K562 (cell line): ENCODE data around the gene RTP3. TPM values are rescaled to one million over a fixed set of nuclear protein-coding genes. Genes with fewer than 3 reads are reported as not detected.
A peak's percentile ranks its signal among the peaks of the same experiment; 100 is the strongest.

Experiments used
- CBX3 ChIP-seq, 2 experiments: IDR thresholded peaks; 1 replicate in 1 of 2; 2 replicates in 1 of 2; pipeline ENCODE4 v1.6.1; 2012; ENCODE audit warnings: inconsistent platforms in 2 of 2, low read length in 2 of 2, borderline replicate concordance in 1 of 2, control low read depth in 1 of 2
- CREM ChIP-seq: IDR thresholded peaks from 2 replicates; pipeline ENCODE4 v1.6.1; 2014; ENCODE audit warnings: antibody characterized with exemption, low read depth
- CTCF ChIP-seq, 3 experiments: IDR thresholded peaks in 2 of 3; conservative IDR thresholded peaks in 1 of 3; 2 replicates each; pipeline ENCODE4 v1.5.1; 2011 to 2012; ENCODE audit warnings: low read length in 3 of 3, mild to moderate bottlenecking in 3 of 3, control low read depth in 2 of 3, improper control_type of control experiment in 1 of 3, inconsistent platforms in 1 of 3, low read depth in 1 of 3, mixed read lengths in 1 of 3, moderate library complexity in 1 of 3; ENCODE audit not compliant: insufficient read depth in 2 of 3
- ETV6 ChIP-seq, 3 experiments: fragments of 150-350 bp in 1 of 3; sonication (generic) in 1 of 3; formaldehyde crosslinking in 1 of 3; IDR thresholded peaks; 2 replicates each; pipeline versions ENCODE4 v1.6.1 to v1.8.0; 2014 to 2022; ENCODE audit warnings: borderline replicate concordance in 2 of 3, low read depth in 2 of 3, antibody characterized with exemption in 1 of 3, low read length in 1 of 3, mild to moderate bottlenecking in 1 of 3, missing genetic modification reagents in 1 of 3
- EWSR1 ChIP-seq: fragments of 450-650 bp; IDR thresholded peaks from 2 replicates; pipeline ENCODE4 v1.6.1; 2018; ENCODE audit warnings: borderline replicate concordance, mild to moderate bottlenecking, low read depth, moderate library complexity; ENCODE audit not compliant: partially characterized antibody
- HSF4 ChIP-seq: fragments of 250-450 bp; sonication (Bioruptor Pico); IDR thresholded peaks from 2 replicates; pipeline ENCODE4 v2.1.2; 2022; ENCODE audit warnings: mild to moderate bottlenecking, moderate library complexity, borderline replicate concordance
- ID3 ChIP-seq, 2 experiments: fragments of 250-450 bp in 1 of 2; fragments of 450-650 bp in 1 of 2; sonication (Bioruptor Pico) in 1 of 2; IDR thresholded peaks; 2 replicates each; pipeline versions ENCODE4 v1.6.1 to v1.8.0; 2016 to 2021; ENCODE audit warnings: mild to moderate bottlenecking in 2 of 2, moderate library complexity in 2 of 2, missing compliant biosample characterization in 1 of 2, missing genetic modification characterization in 1 of 2
- MED1 ChIP-seq: sonication (generic); formaldehyde crosslinking; IDR thresholded peaks from 2 replicates; pipeline ENCODE4 v1.8.1; 2023; ENCODE audit warnings: missing genetic modification reagents, borderline replicate concordance
- NFIC ChIP-seq: fragments of 450-650 bp; IDR thresholded peaks from 2 replicates; pipeline ENCODE4 v1.6.1; 2017; ENCODE audit warnings: mild to moderate bottlenecking, inconsistent platforms
- PHF20 ChIP-seq: fragments of 450-650 bp; IDR thresholded peaks from 2 replicates; pipeline ENCODE4 v1.6.1; 2018; ENCODE audit not compliant: partially characterized antibody
- TBL1XR1 ChIP-seq, 2 experiments: IDR thresholded peaks; 2 replicates each; pipeline ENCODE4 v1.6.1; 2012; ENCODE audit warnings: improper control_type of control experiment in 2 of 2, low read length in 2 of 2, mild to moderate bottlenecking in 1 of 2
- TEAD1 ChIP-seq, 2 experiments: fragments of 450-650 bp in 1 of 2; sonication (generic) in 1 of 2; formaldehyde crosslinking; IDR thresholded peaks; 2 replicates each; pipeline versions ENCODE4 v1.4.0 to v1.8.0; 2020 to 2022; ENCODE audit warnings: mild to moderate bottlenecking in 2 of 2, missing genetic modification reagents in 1 of 2
- THAP7 ChIP-seq: fragments of 250-450 bp; sonication (Bioruptor Pico); IDR thresholded peaks from 2 replicates; pipeline ENCODE4 v1.5.0; 2021
- THRAP3 ChIP-seq: fragments of 450-650 bp; IDR thresholded peaks from 2 replicates; pipeline ENCODE4 v1.6.1; 2016; ENCODE audit warnings: mild to moderate bottlenecking, inconsistent platforms, borderline replicate concordance
- ZNF134 ChIP-seq: fragments of 250-450 bp; sonication (Bioruptor Pico); conservative IDR thresholded peaks from 2 replicates; pipeline ENCODE4 v1.4.0; 2020
- ZNF431 ChIP-seq: sonication (generic); formaldehyde crosslinking; IDR thresholded peaks from 2 replicates; pipeline ENCODE4 v1.8.0; 2022; ENCODE audit warnings: mild to moderate bottlenecking, missing genetic modification reagents
- ZNF511 ChIP-seq: sonication (generic); formaldehyde crosslinking; IDR thresholded peaks from 2 replicates; pipeline ENCODE4 v1.8.0; 2022; ENCODE audit warnings: mild to moderate bottlenecking, missing genetic modification reagents
- ZNF512 ChIP-seq: IDR thresholded peaks from 2 replicates; pipeline ENCODE4 v1.6.1; 2016; ENCODE audit warnings: missing genetic modification characterization, missing compliant biosample characterization
- ZNF766 ChIP-seq: fragments of 200-800 bp; sonication (Bioruptor generic); conservative IDR thresholded peaks from 2 replicates; pipeline ENCODE4 v1.6.1; 2016; ENCODE audit warnings: missing genetic modification characterization, missing compliant biosample characterization
- polyA plus RNA-seq, 8 experiments: library from polyadenylated mRNA; depleted of rRNA in 4 of 8; stranded (reverse) in 5 of 8; unstranded in 3 of 8; fragments of >200 nt; fragmentation: Nextera tagmentation in 2 of 8; fragmentation: Illumina TruSeq in 1 of 8; extraction: Ambion mirVana in 2 of 8; extraction: Trizol in 1 of 8; gene quantifications; 2 replicates each; pipeline versions ENCODE4 v1.2.1 to v1.2.3, GENCODE V29; 2011 to 2014; ENCODE audit warnings: inconsistent platforms in 1 of 8, missing spikeins in 1 of 8
- total RNA-seq, 7 experiments: library from RNA; depleted of rRNA in 6 of 7; stranded (reverse); fragments of >200 nt in 6 of 7; fragmentation: Illumina TruSeq in 2 of 7; extraction: Trizol in 2 of 7; gene quantifications; 2 replicates each; pipeline versions ENCODE4 v1.2.1 to v1.2.3, GENCODE V29; 2011 to 2021; ENCODE audit warnings: low replicate concordance in 1 of 7

The RTP3 gene
- total and polyA plus RNA-seq, 9 of the 15 experiments (the other 6 are each of a cell fraction or from before 2014, with no cell fraction given): not detected

- TF ChIP-seq ZNF512 (tag) (no peak), ZNF134 (CRISPR knock-in tag) (no peak), HSF4 (CRISPR knock-in tag) (no peak; the same call in 1 of the 2 replicates), ZNF431 (CRISPR knock-in tag) (no peak), MED1 (CRISPR knock-in tag) (no peak), ID3 (CRISPR knock-in tag; IDR thresholded peaks at IDR 0.05) (no peak), ID3 (tag; IDR thresholded peaks at IDR 0.05) (peak; percentile 14; the same call in 1 of the 2 replicates), ZNF511 (CRISPR knock-in tag) (no peak), CTCF (IDR thresholded peaks at IDR 0.05 in 2 of 3, conservative IDR thresholded peaks at IDR 0.05 in 1 of 3; ENCODE audit: insufficient read depth in 2 of 3, low read depth in 1 of 3, low read length in 3 of 3) (no peak), PHF20 (no peak), CBX3 (IDR thresholded peaks at IDR 0.05; ENCODE audit: borderline replicate concordance in 1 of 2, low read length in 2 of 2) (peak in 1 of 2 experiments; percentile 36; a peak in 1 of 3 replicates), TBL1XR1 (IDR thresholded peaks at IDR 0.05; ENCODE audit: low read length in 2 of 2) (peak in 1 of 2 experiments; percentile 99; a peak in 3 of 4 replicates), ETV6 (IDR thresholded peaks at IDR 0.05; ENCODE audit: borderline replicate concordance in 1 of 2, low read depth in 2 of 2, low read length in 1 of 2) (0 out of 4 replicates have a peak, but pooled peaks of 1 of the 2 experiments have one; percentile 23), ETV6 (CRISPR knock-in tag; IDR thresholded peaks at IDR 0.05; ENCODE audit: borderline replicate concordance) (no peak), THRAP3 (peak; percentile 63; the same call in 1 of the 2 replicates), THAP7 (no peak), NFIC (peak; percentile 98), EWSR1 (no peak), TEAD1 (CRISPR knock-in tag; IDR thresholded peaks at IDR 0.05) (peak; percentile 82 to 98), ZNF766 (peak; percentile 97), CREM (peak; percentile 97)
These were observed 11.2 kb downstream of the RTP3 start (continued) for GRCh38 chr3:46508850-46509591.
